Upper lobe of right lung (tissue), 1 donor: ENCODE measurements around the gene RAB11FIP5. TPM values are rescaled to one million over a fixed set of nuclear protein-coding genes. Genes with fewer than 3 reads are reported as not detected.

Experiments used
- ATAC-seq: fragments of 200-7000 bp; cut with Tn5 transposase; one replicate; pipeline ENCODE4 v1.9.1; 2020; ENCODE audit warnings: mild to moderate bottlenecking, moderate library complexity
- DNase-seq: peaks from one replicate; pipeline ENCODE4 v3.0.0-alpha.2; 2020
- H3K27ac ChIP-seq: fragments of 200-600 bp; one replicate; pipeline ENCODE4 v1.8.0; 2022
- H3K27me3 ChIP-seq: fragments of 200-600 bp; one replicate; pipeline ENCODE4 v1.8.0; 2022; ENCODE audit warnings: mild to moderate bottlenecking
- H3K36me3 ChIP-seq: fragments of 200-600 bp; one replicate; pipeline ENCODE4 v1.8.0; 2022
- H3K4me1 ChIP-seq: fragments of 200-600 bp; one replicate; pipeline ENCODE4 v1.8.0; 2022
- H3K4me3 ChIP-seq: fragments of 200-600 bp; one replicate; pipeline ENCODE4 v1.8.0; 2022; ENCODE audit warnings: mild to moderate bottlenecking
- H3K9me3 ChIP-seq: fragments of 200-600 bp; one replicate; pipeline ENCODE4 v1.8.0; 2022
- intact Hi-C: fragments of 100-400 bp; cut with DNase I; formaldehyde crosslinking; loops from one replicate; pipeline ENCODE4 v1.11.0; 2022
- total RNA-seq: library from RNA; stranded (reverse); fragmentation: NEBNext Ultra II Directional; extraction: Animal tissue kit (Norgen Biotek cat#: 25700); gene quantifications from one replicate; pipeline ENCODE4 v1.2.1, GENCODE V29; 2021
- TF ChIP-seq, protein P1 (sequence below): fragments of 200-600 bp; IDR thresholded peaks from one replicate; pipeline ENCODE4 v1.8.0; 2022; ENCODE audit warnings: antibody characterized with exemption
- donor health status: DM: no; HTN: yes; CAD: no; lungs with severe emphysema.

Gene RAB11FIP5
- total RNA-seq, 1 donor from 2014 or later: 28.8 TPM

DNA sequence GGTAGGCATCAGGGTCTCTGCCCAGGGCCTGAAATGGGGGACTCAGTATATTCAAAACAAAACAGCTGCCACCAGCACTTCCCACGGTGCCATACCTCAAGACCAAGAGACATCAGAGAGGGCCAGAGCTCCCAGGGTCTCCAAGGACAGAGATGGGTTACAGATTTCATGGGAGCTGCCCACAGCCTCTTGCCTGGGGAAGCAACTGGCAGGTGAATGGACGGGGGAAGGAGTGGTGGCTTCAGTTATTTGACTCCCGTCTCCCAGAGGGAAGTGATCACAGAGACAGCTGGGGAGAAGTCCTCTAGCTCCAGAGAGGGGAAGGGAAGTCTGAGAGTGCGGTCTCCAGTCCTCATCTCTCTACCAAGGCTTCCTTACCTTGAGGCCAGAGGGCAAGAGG is 25.4 kb downstream of the RAB11FIP5 start:
- no peak overlapping the region for H3K4me3 ChIP-seq
- intact Hi-C loops: loop anchor here (5.0 kb wide), 1 partner anchor 70 kb away; no protein-coding TSS in a partner anchor
- H3K9me3 ChIP-seq: no peaks in the 10 kb centered on the region
- H3K4me1 ChIP-seq: peaks cover 3% of the 10 kb centered on the region
- no peak for DNase-seq
- no peaks in the 10 kb centered on the region for H3K27me3 ChIP-seq
- H3K27ac ChIP-seq: no peak overlapping the region
- TF ChIP-seq, protein P1, sequence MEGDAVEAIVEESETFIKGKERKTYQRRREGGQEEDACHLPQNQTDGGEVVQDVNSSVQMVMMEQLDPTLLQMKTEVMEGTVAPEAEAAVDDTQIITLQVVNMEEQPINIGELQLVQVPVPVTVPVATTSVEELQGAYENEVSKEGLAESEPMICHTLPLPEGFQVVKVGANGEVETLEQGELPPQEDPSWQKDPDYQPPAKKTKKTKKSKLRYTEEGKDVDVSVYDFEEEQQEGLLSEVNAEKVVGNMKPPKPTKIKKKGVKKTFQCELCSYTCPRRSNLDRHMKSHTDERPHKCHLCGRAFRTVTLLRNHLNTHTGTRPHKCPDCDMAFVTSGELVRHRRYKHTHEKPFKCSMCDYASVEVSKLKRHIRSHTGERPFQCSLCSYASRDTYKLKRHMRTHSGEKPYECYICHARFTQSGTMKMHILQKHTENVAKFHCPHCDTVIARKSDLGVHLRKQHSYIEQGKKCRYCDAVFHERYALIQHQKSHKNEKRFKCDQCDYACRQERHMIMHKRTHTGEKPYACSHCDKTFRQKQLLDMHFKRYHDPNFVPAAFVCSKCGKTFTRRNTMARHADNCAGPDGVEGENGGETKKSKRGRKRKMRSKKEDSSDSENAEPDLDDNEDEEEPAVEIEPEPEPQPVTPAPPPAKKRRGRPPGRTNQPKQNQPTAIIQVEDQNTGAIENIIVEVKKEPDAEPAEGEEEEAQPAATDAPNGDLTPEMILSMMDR: no peak
- peaks cover 14% of the 10 kb centered on the region for H3K36me3 ChIP-seq
- ATAC-seq: no peak

DNA sequence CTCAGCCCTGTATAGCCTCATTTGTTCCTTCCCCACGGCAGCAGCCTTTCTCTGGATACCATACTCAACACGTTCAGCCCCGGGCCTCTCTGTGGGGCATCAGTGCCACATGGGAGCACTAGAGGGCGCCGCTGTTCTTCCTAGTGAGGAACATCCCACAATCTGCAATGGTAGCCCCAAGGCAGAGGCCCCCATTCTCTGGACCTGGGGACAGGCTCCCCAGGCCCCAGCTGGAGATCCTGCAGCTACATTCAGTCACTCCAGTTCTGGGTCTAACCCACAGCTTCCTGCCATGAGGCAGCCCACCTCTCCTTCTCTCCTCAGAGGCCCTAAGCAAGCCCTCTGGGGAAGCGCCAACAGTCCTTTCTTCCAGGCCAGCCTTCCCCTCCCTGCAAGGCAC is 27.1 kb downstream of the RAB11FIP5 start:
- peak; percentile 82 for ATAC-seq
- peak; percentile 91 for DNase-seq
- TF ChIP-seq, protein P1: peak; percentile 96
- Histone ChIP-seq H3K27me3 (no peaks in the 10 kb centered on the region), H3K9me3 (no peaks in the 10 kb centered on the region), H3K36me3 (peaks cover 14% of the 10 kb centered on the region), H3K4me1 (no peaks in the 10 kb centered on the region), H3K27ac (no peak overlapping the region), H3K4me3 (no peak overlapping the region)
- intact Hi-C loops: loop anchor here (5.0 kb wide), 1 partner anchor 72 kb away; no protein-coding TSS in a partner anchor

DNA sequence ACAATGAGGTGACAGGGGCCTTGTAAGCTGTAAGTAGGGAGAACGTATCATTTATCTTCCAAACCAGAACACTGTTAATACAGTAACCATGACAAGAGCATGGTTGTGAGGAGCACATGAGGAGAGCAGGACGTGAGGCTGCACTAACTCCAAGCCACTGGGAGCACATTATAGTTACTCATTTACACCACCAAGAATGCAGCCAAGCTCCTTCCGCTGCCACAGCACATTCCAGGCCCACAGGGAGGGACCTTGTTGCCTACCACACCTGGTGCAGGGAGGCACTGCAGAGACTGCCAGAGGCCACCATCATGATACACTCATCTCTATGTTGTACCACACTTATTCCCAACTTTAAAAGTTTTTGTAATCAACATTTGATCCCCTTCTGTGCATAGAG is 27.8 kb downstream of the RAB11FIP5 start:
- H3K4me3 ChIP-seq: no peak overlapping the region
- H3K27ac ChIP-seq: no peak overlapping the region
- no peak for ATAC-seq
- DNase-seq: no peak
- no peaks in the 10 kb centered on the region for H3K4me1 ChIP-seq
- H3K27me3 ChIP-seq: no peaks in the 10 kb centered on the region
- no peaks in the 10 kb centered on the region for H3K9me3 ChIP-seq
- TF ChIP-seq, protein P1: no peak
- peaks cover 14% of the 10 kb centered on the region for H3K36me3 ChIP-seq
- intact Hi-C loops: loop anchor here (5.0 kb wide), 1 partner anchor 72 kb away; no protein-coding TSS in a partner anchor

DNA sequence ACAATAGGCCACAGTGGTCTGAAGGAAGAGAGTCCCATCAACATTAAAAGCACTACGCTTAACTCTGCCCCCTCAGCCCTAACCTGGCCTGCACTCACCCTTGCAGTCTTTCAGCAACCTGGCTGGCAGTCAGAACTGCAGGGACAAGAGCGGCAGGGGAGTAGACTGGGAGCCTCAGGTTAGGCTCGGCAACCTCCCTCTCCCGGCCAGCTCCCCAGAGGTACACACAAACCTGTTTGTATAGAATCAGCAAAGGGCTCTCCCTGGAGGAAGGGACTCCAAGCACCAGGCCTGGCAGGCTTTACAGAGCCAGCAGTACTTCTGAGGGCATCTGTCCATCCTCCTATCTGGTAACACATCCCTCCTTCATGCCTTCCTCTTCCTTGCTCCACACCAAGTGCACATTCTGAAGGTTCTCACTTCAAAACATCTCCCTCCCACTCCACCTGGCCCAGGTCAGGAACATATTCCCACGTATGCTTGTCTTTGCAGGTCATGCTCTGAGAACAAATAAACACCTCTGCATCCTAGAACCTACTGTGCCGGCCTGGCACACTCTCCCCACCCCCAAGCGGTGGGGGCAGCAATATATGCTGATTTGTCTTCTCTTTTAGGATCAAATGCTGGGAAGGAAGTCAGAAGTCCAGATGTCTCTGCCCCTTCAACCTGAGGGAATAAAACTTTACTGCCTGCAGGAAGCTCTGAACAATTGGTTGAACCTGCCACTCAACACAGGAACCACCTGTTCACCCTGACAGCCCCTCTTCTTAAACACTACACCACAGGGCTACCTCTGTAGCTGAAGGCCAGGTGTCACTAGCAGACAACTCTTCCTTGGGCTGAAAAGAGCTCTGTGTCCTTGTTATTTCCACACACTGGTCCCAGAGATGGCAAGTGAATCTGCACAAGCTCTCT is 28.6 kb downstream of the RAB11FIP5 start:
- no peaks in the 10 kb centered on the region for H3K4me1 ChIP-seq
- intact Hi-C loops: no loop called here
- TF ChIP-seq, protein P1: no peak

DNA sequence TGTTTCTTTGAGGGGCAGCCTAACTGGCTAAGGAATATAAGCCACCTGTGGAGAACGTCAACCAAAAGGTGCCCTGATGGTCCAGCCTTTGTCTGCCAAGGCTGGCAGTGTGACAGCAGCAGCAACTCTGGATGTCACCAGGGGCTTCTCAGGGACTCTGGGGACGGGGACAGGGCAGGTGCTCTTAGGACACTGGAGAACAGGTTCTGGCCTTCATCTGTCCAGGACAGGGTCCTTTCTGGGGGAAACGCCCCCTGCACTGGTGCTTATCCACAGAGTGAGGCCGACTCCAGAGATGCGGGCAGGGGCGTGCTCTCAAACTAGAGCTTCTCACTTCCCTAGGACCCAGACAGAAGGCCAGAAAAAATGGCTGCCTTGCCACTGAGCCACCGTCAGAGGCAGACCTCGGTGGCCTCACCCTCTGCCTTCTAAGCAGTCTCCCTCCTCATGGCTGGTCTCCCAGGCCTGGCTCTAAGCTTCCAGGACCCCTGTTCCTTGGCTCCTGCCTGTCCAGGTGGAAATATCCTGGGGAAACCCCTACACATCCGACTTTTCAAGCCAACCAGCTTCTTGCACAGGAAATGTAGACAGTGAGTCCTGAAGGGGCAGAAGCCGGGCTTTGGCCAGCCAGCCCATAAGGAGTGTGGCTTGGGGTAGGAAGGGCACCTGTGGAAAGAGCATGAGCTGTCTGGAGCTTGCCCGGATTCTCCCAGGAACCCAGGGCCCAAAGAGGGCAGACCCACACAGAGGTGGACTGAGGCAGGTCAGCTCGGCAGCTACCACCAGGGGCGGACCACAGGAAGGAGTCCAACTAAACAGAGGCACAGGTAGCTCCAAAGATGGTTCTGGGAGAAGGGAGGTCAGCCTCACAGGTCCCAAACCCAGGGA is 30.0 kb downstream of the RAB11FIP5 start:
- Histone ChIP-seq H3K27ac (no peak overlapping the region), H3K36me3 (peaks cover 7% of the 10 kb centered on the region), H3K27me3 (no peaks in the 10 kb centered on the region), H3K4me3 (no peak overlapping the region), H3K4me1 (no peaks in the 10 kb centered on the region), H3K9me3 (no peaks in the 10 kb centered on the region)
- intact Hi-C loops: no loop called here
- DNase-seq: no peak
- TF ChIP-seq, protein P1: no peak
- no peak for ATAC-seq

More for the DNA sequence above, 28.6 kb downstream of the RAB11FIP5 start:
- ATAC-seq: no peak
- H3K9me3 ChIP-seq: no peaks in the 10 kb centered on the region
- DNase-seq: no peak
- no peaks in the 10 kb centered on the region for H3K27me3 ChIP-seq
- H3K4me3 ChIP-seq: no peak overlapping the region
- H3K36me3 ChIP-seq: peaks cover 14% of the 10 kb centered on the region
- no peak overlapping the region for H3K27ac ChIP-seq
